ENCODE results near the gene SPRYD7.

GRCh38 chr13:49867834-49868233 is 68.3 kb downstream of the SPRYD7 start:
- TF ChIP-seq YY1 (IDR thresholded peaks at IDR 0.05; ENCODE audit: low read depth) (no peak), REST (IDR thresholded peaks at IDR 0.05; ENCODE audit: low read depth) (no peak), CREB1 (IDR thresholded peaks at IDR 0.05; ENCODE audit: low read depth) (no peak), TAF1 (IDR thresholded peaks at IDR 0.05; ENCODE audit: low read depth) (no peak), EP300 (IDR thresholded peaks at IDR 0.05; ENCODE audit: borderline replicate concordance) (no peak), CEBPB (IDR thresholded peaks at IDR 0.05) (no peak), TEAD4 (IDR thresholded peaks at IDR 0.05) (no peak), FOXM1 (IDR thresholded peaks at IDR 0.05; ENCODE audit: borderline replicate concordance, low read depth) (no peak)

Measured in Ishikawa (cell line).